GM21529 (cell line): ENCODE results near the gene GEN1.

ENCODE experiments used
- ATAC-seq: cut with Tn5 transposase; IDR thresholded peaks from one replicate; pipeline ENCODE4 v1.9.1; 2021; ENCODE audit not compliant: unreplicated experiment

The GEN1 gene

DNA sequence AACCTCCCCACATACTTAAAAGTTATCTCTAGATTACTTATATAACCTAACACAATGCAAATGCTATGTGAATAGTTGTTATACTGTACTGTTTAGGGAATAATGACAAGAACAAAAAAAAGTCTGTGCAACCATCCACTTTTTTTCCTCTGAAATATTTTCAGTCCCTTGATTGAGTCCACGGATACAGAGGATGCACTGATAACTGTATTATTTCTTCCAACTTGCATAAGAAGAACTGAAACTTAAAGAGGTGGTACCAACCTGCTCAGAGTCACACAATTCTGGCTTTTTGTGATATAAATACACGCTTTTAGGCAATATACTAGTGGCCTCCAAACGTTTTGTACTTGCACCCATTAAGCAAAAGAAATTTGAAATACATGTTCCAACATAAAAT, 1.7 kb upstream of the GEN1 start:
- ATAC-seq = peak; percentile 18

- ATAC-seq = peak; percentile 43
Measured at GRCh38 chr2:17752892-17753802, 791 bp upstream of the GEN1 start.

DNA sequence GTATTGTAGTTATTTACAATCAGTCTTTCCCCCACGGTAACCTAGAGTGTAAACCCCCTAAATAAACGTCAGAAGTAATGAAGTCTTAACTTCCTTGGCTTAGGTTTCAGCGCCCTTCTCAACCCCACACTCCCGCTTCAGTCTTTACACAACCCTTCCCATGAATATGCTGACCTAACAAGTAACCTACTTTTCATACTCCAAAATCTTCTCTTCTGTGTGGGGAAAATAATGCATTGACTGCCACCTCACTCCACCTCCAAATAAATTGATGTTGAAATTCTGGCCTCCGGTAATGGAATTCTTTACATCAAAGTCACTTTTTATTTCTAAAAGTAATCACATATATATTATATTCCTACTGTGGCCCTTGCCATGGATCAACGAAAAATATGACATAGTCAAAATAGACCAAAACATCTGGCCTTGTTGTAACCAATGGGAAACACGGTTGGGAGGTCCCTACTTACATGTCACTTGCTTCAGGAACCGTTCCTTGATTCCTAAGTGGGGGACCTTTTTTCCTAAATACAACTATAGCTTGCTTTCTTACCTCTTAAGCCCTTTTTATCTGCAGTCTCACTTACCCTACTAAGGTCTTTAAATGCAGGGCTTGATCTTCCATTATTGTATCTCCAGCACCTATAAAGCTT, 961 bp downstream of the GEN1 start:
- ATAC-seq = no peak

- no peak for ATAC-seq
Measured at GRCh38 chr2:17756668-17757067, 2.7 kb downstream of the GEN1 start.

- ATAC-seq = no peak
Measured at GRCh38 chr2:17757321-17757720, 3.4 kb downstream of the GEN1 start.

- no peak for ATAC-seq
Measured at GRCh38 chr2:17758118-17758517, 4.2 kb downstream of the GEN1 start.

DNA sequence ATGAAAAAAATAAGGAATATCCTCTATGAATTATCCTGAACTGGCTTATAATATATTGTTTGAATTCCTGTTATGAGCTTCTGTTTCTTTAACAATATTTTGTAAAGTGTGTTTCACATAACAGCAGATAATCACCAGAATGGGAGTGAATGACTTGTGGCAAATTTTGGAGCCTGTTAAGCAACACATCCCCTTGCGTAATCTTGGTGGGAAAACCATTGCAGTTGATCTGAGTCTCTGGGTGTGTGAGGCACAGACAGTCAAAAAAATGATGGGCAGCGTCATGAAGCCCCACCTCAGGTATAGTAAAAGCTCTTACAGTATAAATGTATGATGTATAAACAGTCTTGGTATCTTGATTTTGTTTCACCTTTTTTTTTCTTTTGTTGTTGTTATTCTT, 5.9 kb downstream of the GEN1 start:
- no peak for ATAC-seq

DNA sequence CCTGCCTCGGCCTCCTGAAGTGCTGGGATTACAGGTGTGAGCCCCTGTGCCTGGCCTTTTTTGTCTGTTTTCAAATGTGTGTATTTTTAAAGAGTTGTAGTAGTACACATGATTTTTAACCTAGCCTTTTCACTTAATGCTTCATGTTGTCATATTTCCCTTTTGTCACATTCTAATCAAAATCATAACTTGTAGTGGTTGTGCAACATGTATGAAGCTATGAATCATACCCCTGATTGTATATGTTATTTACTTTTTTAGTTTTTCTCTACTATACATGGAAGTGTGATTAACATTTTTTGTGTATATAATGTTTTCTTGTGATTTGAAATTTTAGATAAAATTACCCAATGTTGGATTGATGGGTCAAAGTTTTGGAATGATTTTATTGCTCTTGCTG, 8.5 kb downstream of the GEN1 start:
- no peak for ATAC-seq

DNA sequence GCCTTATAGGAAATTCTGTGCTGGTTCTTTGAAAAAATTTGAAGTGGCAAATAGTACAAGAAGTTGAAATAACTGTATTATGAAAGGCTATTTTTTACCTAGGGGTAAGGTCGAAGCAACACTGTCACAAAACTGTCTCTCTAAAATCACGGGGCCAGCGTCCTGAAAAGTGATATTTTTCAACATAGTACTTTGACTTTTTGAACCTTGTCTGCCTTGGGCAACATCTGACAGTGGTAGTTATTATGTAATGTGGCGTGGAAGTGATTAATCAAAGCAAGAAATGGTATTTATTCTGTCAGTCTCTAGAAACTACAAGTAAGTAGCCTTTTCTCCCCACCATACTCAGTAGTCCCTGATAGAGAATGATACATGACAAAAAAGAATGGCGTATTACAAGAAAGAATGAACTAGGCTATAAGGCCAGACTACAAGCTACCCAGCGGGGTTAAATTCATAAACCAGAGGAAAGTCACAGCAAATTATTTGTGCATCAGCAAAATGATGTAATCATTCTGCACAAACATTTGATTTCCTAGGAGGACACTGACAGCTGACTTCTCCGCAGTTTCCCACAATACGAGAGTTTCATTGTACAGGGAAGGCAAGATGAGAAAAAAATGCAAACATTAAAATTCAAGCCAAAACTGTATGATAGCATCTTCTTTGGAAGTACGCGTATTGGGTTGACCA, 9.8 kb downstream of the GEN1 start:
- ATAC-seq = no peak

DNA sequence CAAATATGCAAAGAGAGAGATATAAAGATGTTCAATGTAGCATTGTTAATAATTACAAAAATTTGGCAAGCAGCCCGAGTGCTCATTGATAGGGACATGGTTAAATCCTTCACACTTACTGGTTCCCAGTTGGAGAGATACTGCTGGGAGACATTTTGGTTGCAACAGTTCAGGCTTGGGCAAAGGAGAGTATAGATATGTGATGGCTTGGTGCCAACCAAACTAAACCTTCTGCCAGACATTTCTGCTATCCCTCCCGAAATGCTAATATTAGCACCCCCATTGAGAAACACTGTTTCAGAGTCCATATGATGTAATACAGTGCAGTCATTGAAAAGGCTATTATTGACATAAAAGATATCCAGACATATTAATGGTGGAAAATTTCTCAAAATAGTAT, 11.5 kb downstream of the GEN1 start:
- ATAC-seq = no peak

DNA sequence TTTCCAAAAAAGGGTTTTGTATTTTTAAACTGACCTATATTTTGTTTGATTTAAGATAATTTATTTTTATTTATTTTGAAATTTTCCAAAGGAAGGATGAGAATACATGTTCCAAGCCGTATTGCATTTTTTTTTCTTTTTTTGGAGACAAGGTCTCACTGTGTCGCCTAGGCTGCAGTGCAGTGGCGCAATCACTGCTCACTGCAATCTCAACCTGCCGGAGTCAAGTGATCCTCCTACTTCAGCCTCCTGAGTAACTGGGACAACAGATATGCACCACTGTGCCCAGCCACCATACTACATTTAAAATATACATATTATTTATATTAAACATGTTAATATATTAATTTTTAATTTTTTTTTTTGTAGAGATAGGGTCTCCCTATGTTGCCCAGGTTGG, 15.0 kb downstream of the GEN1 start:
- no peak for ATAC-seq

DNA sequence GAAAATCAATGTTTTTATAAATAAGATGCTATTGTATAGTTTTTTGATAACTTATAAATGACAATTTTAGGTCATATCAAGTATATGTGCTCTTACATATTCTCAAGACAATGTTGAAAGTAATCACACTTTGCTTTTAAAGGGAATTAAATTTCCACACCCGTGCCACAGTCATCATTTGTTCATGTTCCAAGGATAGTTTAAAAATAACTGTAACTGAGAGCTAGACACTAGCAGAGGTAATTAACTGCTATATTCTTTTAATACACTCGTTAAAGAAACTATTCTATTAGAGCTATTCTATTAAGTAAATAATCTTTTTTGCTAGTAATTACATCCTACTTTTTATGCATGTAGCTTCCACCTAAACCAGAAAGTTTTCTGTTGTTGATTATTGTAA, 18.0 kb downstream of the GEN1 start:
- no peak for ATAC-seq

- ATAC-seq = no peak
Measured at GRCh38 chr2:17772532-17772931, 18.6 kb downstream of the GEN1 start.

GRCh38 chr2:17780546-17780945, 26.6 kb downstream of the GEN1 start:
- ATAC-seq = no peak

GRCh38 chr2:17781482-17781881, 27.5 kb downstream of the GEN1 start:
- no peak for ATAC-seq

DNA sequence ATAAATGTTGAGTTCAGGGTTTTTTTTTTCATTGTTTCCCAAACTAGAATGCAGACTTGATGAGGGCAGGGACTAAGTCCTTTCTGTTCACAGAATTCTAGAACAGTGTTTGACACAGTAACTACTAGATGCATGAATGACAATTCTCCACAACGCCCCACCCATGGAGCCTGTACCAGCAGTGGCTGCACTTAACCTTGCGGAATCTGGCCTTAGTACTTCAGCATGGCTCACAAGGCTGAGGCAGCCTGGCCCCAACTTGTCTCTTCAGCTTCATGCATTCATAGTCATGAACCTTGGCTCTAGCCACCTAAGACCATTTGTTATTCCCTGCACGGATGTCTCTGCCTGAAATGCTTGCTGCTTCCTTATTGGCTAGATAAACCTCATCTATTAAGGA, 32.8 kb downstream of the GEN1 start:
- ATAC-seq = no peak

DNA sequence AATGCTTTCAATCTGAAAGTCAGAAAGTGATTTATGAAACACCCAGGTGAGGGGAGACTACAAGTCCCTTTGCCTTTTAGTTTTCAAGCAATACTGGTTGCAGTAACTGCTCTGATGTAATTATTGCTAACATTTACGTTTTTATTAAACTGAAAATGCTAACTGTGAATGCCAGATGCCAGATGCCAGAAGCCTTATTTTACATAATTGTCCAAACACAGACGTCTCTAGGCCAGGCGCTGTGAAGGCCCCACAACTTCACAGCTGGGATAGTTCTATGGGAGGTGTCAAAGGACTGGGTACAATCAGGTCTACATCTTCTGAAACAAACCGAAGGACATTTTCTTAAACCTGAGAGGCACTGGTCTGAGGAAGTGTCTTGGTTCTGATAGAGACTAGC, 34.8 kb downstream of the GEN1 start:
- no peak for ATAC-seq

GRCh38 chr2:17790536-17790935, 36.6 kb downstream of the GEN1 start:
- no peak for ATAC-seq

DNA sequence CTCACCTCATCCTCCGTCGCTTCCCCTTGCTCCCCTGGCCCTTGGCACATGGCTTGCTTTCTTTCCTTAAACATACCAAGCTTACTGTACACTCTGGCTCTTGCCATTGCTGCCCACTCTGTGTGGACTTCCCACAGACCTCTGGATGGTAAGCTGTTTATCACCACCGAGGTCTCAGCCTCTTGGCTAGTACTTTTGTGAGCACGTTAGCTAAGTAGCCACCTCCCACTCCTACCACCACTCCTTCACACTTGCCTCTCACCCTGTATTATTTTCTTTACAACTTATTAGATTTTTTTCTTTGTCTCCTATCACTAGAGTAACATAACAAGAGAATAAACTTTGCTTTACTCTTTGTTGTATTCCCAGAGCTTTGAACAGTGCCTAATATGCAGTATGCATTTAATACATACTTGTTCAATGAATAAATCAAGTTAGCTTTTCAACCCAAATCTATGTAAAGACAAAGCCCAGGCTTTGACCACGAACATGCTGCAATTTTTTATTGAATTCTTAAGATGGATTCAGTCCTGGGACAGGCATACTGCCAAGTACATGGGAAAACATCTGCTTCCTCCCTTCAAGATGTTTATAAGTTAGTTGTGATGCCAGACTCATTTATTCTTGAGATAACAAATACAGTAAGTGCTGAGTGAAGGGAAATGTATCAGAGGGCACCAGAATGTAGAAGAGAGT, 37.3 kb downstream of the GEN1 start:
- ATAC-seq = no peak

- no peak for ATAC-seq
Measured at GRCh38 chr2:17791817-17792130, 37.8 kb downstream of the GEN1 start.

DNA sequence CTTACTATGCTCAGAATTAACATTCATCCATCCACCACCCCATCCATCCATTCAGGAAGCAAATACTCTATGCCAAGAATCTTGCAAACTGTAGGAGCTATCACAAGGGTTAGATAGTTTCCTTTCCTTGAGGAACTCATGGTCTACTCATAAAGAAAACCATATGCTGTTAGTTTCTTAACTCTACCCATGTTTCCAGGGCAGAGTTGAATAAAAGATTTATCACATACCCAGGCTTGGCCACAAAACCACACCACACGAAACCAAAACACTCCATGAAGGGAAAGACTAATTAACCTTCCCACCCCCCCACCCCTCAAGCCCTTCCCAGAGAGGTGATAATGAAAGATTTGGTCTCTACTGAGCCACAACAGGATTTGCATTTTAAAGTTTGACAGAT, 38.6 kb downstream of the GEN1 start:
- ATAC-seq = no peak

DNA sequence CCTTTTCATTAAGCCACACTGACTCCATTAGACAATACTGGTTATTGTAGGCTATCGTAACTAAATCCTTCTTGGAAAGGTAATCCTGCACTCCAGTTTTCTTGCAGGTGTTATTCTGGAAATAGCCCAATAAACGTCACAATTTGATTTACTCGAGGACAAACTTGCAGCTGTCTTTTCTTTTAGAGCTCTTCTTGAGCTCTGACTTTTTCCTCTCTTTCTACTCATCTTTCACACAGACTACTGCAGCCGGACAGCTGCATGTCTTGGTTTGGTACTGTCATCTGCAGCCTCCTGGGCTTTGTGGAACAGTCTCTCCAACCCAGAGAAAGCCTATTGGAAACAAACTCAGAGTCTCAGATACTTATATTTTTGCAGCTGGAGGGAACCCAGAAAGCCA, 39.4 kb downstream of the GEN1 start:
- peak; percentile 41 for ATAC-seq
